HepG2 (cell line): ENCODE measurements around the gene SPATA25. TPM values are rescaled to one million over a fixed set of nuclear protein-coding genes. Genes with fewer than 3 reads are reported as not detected.

ENCODE experiments used
- ATF5 ChIP-seq: sonication (generic); formaldehyde crosslinking; IDR thresholded peaks from 2 replicates; pipeline ENCODE4 v1.4.0; 2020; ENCODE audit warnings: mild to moderate bottlenecking, low read depth, missing genetic modification reagents
- GTF2F1 ChIP-seq: fragments of 150-350 bp; IDR thresholded peaks from 2 replicates; pipeline ENCODE4 v1.6.1; 2014; ENCODE audit warnings: low read length
- HDAC1 ChIP-seq: sonication (generic); formaldehyde crosslinking; IDR thresholded peaks from 2 replicates; pipeline ENCODE4 v1.5.1; 2020; ENCODE audit warnings: mild to moderate bottlenecking, missing genetic modification reagents
- HMGXB4 ChIP-seq, 2 experiments: sonication (generic) in 1 of 2; formaldehyde crosslinking in 1 of 2; IDR thresholded peaks; 2 replicates each; pipeline versions ENCODE4 v1.4.0 to v1.6.1; 2018 to 2020; ENCODE audit warnings: missing genetic modification reagents in 2 of 2, borderline replicate concordance in 1 of 2, low read depth in 1 of 2, mild to moderate bottlenecking in 1 of 2, missing biosample characterization in 1 of 2
- IKZF4 ChIP-seq: sonication (generic); formaldehyde crosslinking; IDR thresholded peaks from 2 replicates; pipeline ENCODE4 v1.5.1; 2020; ENCODE audit warnings: borderline replicate concordance, mild to moderate bottlenecking, low read depth, missing genetic modification reagents; ENCODE audit errors: not compliant biosample characterization
- MED1 ChIP-seq: sonication (generic); formaldehyde crosslinking; IDR thresholded peaks from 2 replicates; pipeline ENCODE4 v1.4.0; 2020; ENCODE audit warnings: missing genetic modification reagents
- MED8 ChIP-seq: sonication (generic); formaldehyde crosslinking; IDR thresholded peaks from 2 replicates; pipeline ENCODE4 v1.8.1; 2023; ENCODE audit warnings: mild to moderate bottlenecking, missing genetic modification reagents; ENCODE audit not compliant: insufficient replicate concordance
- MLX ChIP-seq: IDR thresholded peaks from 2 replicates; pipeline ENCODE4 v1.6.1; 2016
- PHF21A ChIP-seq: sonication (generic); formaldehyde crosslinking; IDR thresholded peaks from 2 replicates; pipeline ENCODE4 v1.5.0; 2020; ENCODE audit warnings: mild to moderate bottlenecking, missing genetic modification reagents
- REST ChIP-seq, 2 experiments: IDR thresholded peaks; 2 replicates each; pipeline ENCODE4 v1.6.1; 2011 to 2012; ENCODE audit warnings: low read length in 2 of 2, borderline replicate concordance in 1 of 2, low read depth in 1 of 2, mild to moderate bottlenecking in 1 of 2, moderate library complexity in 1 of 2
- SKI ChIP-seq: fragments of 450-650 bp; IDR thresholded peaks from one replicate; pipeline ENCODE4 v1.6.1; 2018; ENCODE audit warnings: mild to moderate bottlenecking; ENCODE audit not compliant: partially characterized antibody
- SRF ChIP-seq: IDR thresholded peaks from 2 replicates; pipeline ENCODE4 v1.6.1; 2011; ENCODE audit warnings: mild to moderate bottlenecking, low read depth, low read length, moderate library complexity
- TMF1 ChIP-seq: sonication (generic); formaldehyde crosslinking; IDR thresholded peaks from 2 replicates; pipeline ENCODE4 v1.8.1; 2022; ENCODE audit warnings: low read depth, missing genetic modification reagents
- TSC22D2 ChIP-seq: sonication (generic); formaldehyde crosslinking; IDR thresholded peaks from 2 replicates; pipeline ENCODE4 v1.5.1; 2020; ENCODE audit warnings: missing genetic modification reagents, mild to moderate bottlenecking, borderline replicate concordance
- YEATS4 ChIP-seq: sonication (generic); formaldehyde crosslinking; IDR thresholded peaks from 2 replicates; pipeline ENCODE4 v1.4.0; 2020; ENCODE audit warnings: missing genetic modification reagents, borderline replicate concordance
- ZMYM3 ChIP-seq: sonication (generic); formaldehyde crosslinking; IDR thresholded peaks from 2 replicates; pipeline ENCODE4 v1.5.1; 2020; ENCODE audit warnings: mild to moderate bottlenecking, missing genetic modification reagents
- ZNF850 ChIP-seq: sonication (generic); formaldehyde crosslinking; conservative IDR thresholded peaks from 2 replicates; pipeline ENCODE4 v1.9.0; 2021; ENCODE audit warnings: mild to moderate bottlenecking, missing genetic modification reagents
- ZXDC ChIP-seq: sonication (generic); formaldehyde crosslinking; IDR thresholded peaks from 2 replicates; pipeline ENCODE4 v1.5.0; 2020; ENCODE audit warnings: mild to moderate bottlenecking, missing genetic modification reagents
- polyA plus RNA-seq, 8 experiments: library from polyadenylated mRNA; depleted of rRNA in 3 of 8; stranded (reverse) in 7 of 8; unstranded in 1 of 8; fragments of >200 nt; fragmentation: Illumina TruSeq in 4 of 8; extraction: Trizol in 4 of 8; gene quantifications; 2 replicates each; pipeline versions ENCODE4 v1.2.1 to v1.2.3, GENCODE V29; 2011 to 2016; ENCODE audit warnings: low read depth in 4 of 8, missing spikeins in 1 of 8, mixed read lengths in 1 of 8; ENCODE audit not compliant: insufficient read depth in 1 of 8
- total RNA-seq, 5 experiments: library from RNA; depleted of rRNA; stranded (reverse); fragments of >200 nt; fragmentation: Illumina TruSeq; extraction: Trizol; gene quantifications; 2 replicates each; pipeline ENCODE4 v1.2.3, GENCODE V29; 2016; ENCODE audit warnings: low read depth in 1 of 5

SPATA25 gene
- total and polyA plus RNA-seq, 2 of the 13 experiments (the other 11 are each of a cell fraction or from before 2014, with no cell fraction given): 4.8 to 7.6 TPM

GRCh38 chr20:45890077-45890984, 2.9 kb upstream of the SPATA25 start (continued):
- TF ChIP-seq ZXDC (no peak), ZNF850 (CRISPR knock-in tag) (0 out of 2 replicates have a peak, but pooled peaks have one; percentile 1), ZMYM3 (CRISPR knock-in tag) (0 out of 2 replicates have a peak, but pooled peaks have one; percentile 47), SKI (no peak), REST (IDR thresholded peaks at IDR 0.05; ENCODE audit: borderline replicate concordance in 1 of 2, low read depth in 1 of 2, low read length in 2 of 2) (no peak), SRF (no peak), TMF1 (CRISPR knock-in tag) (no peak), IKZF4 (CRISPR knock-in tag) (peak; percentile 75), MED8 (CRISPR knock-in tag) (peak; percentile 92), ATF5 (CRISPR knock-in tag) (no peak), TSC22D2 (peak; percentile 93; the same call in 1 of the 2 replicates), YEATS4 (CRISPR knock-in tag) (peak; percentile 66; the same call in 1 of the 2 replicates), GTF2F1 (no peak), HMGXB4 (CRISPR knock-in tag; IDR thresholded peaks at IDR 0.05; ENCODE audit: borderline replicate concordance in 1 of 2, low read depth in 1 of 2) (peak; percentile 96 to 99), PHF21A (no peak), HDAC1 (CRISPR knock-in tag) (peak; percentile 51; the same call in 1 of the 2 replicates), MLX (CRISPR knock-in tag) (peak; percentile 25; the same call in 1 of the 2 replicates), MED1 (CRISPR knock-in tag) (peak; percentile 81)
